Endothelial cell of umbilical vein (primary cell): ENCODE results near the gene DENND1A.

Experiments
- EZH2 ChIP-seq: IDR thresholded peaks from 2 replicates; pipeline ENCODE4 v1.6.1; 2012; ENCODE audit warnings: borderline replicate concordance, low read depth, mild to moderate bottlenecking, moderate library complexity, low read length, inconsistent platforms; ENCODE audit not compliant: severe bottlenecking
- POLR2A ChIP-seq: IDR thresholded peaks from 2 replicates; pipeline ENCODE4 v1.6.1; 2012; ENCODE audit warnings: low read depth, mild to moderate bottlenecking, control low read depth, low read length
- TF ChIP-seq, protein P1 (sequence below), 2 donors: IDR thresholded peaks; 1 replicate in 1 of 2; 2 replicates in 1 of 2; pipeline ENCODE4 v1.5.1; 2011; ENCODE audit warnings: low read length in 2 of 2, mild to moderate bottlenecking in 2 of 2, moderate library complexity in 2 of 2, control low read depth in 1 of 2, inconsistent platforms in 1 of 2, low read depth in 1 of 2; ENCODE audit not compliant: insufficient read depth in 1 of 2; ENCODE audit errors: extremely low read depth in 1 of 2

DNA sequence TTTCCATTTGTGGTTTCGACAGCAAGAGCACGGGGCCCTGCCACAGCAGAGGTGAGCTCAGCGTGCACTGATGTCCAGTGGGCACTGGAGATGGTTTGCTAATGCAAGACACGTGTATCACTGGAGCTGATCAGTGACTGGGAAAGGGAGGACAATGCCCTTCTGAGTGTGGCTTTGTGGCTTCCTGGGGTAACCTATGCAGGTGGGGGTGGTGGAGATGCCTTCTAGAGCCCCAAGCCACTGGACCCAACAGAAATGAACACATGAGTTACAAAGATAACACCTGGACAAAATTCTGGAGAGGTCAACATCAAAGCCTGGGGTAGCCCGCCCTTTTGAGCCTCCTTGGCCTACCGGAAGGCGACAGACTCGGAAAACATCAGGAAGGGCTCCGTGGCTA lies 312.6 kb downstream of the DENND1A start:
- TF ChIP-seq, protein P1, sequence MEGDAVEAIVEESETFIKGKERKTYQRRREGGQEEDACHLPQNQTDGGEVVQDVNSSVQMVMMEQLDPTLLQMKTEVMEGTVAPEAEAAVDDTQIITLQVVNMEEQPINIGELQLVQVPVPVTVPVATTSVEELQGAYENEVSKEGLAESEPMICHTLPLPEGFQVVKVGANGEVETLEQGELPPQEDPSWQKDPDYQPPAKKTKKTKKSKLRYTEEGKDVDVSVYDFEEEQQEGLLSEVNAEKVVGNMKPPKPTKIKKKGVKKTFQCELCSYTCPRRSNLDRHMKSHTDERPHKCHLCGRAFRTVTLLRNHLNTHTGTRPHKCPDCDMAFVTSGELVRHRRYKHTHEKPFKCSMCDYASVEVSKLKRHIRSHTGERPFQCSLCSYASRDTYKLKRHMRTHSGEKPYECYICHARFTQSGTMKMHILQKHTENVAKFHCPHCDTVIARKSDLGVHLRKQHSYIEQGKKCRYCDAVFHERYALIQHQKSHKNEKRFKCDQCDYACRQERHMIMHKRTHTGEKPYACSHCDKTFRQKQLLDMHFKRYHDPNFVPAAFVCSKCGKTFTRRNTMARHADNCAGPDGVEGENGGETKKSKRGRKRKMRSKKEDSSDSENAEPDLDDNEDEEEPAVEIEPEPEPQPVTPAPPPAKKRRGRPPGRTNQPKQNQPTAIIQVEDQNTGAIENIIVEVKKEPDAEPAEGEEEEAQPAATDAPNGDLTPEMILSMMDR (IDR thresholded peaks at IDR 0.05; ENCODE audit: extremely low read depth in 1 of 2, insufficient read depth in 1 of 2, low read depth in 1 of 2, low read length in 2 of 2) = no peak
- TF ChIP-seq POLR2A (no peak), EZH2 (no peak)
